Astrocyte (in vitro differentiated cells and primary cell): ENCODE results near the gene WEE2. TPM values are rescaled to one million over a fixed set of nuclear protein-coding genes. Genes with fewer than 3 reads are reported as not detected.

Source experiments
- DNase-seq: peaks from one replicate; pipeline ENCODE4 v3.0.0-alpha.2; 2010; ENCODE audit warnings: low read depth
- FAIRE-seq: peaks from 2 replicates; lab custom pipeline; 2011; peaks lifted over from hg19 to GRCh38; lab: Jason Lieb, UNC
- H2AFZ ChIP-seq: 2 replicates; pipeline ENCODE4 v1.6.0; 2012; ENCODE audit warnings: low read depth, low read length, inconsistent platforms
- H3K27ac ChIP-seq: 2 replicates; pipeline ENCODE4 v1.5.1; 2011; ENCODE audit warnings: low read depth, low read length, inconsistent platforms
- H3K27me3 ChIP-seq: 2 replicates; pipeline ENCODE4 v1.6.0; 2011; ENCODE audit warnings: low read length, inconsistent platforms; ENCODE audit not compliant: insufficient read depth
- H3K36me3 ChIP-seq: 2 replicates; pipeline ENCODE4 v1.5.1; 2011; ENCODE audit warnings: low read length, inconsistent platforms; ENCODE audit not compliant: insufficient read depth
- H3K4me1 ChIP-seq: 2 replicates; pipeline ENCODE4 v1.5.1; 2011; ENCODE audit warnings: low read length, inconsistent platforms; ENCODE audit not compliant: insufficient read depth
- H3K4me2 ChIP-seq: 2 replicates; pipeline ENCODE4 v1.6.0; 2012; ENCODE audit warnings: low read length, inconsistent platforms
- H3K4me3 ChIP-seq: 2 replicates; pipeline ENCODE4 v1.5.1; 2011; ENCODE audit warnings: low read depth, mild to moderate bottlenecking, low read length, inconsistent platforms; ENCODE audit not compliant: insufficient read depth
- H3K79me2 ChIP-seq: 2 replicates; pipeline ENCODE4 v1.6.0; 2012; ENCODE audit warnings: mild to moderate bottlenecking, low read length, inconsistent platforms; ENCODE audit not compliant: insufficient read depth
- H3K9ac ChIP-seq: 2 replicates; pipeline ENCODE4 v1.6.0; 2012; ENCODE audit warnings: mild to moderate bottlenecking, low read length, inconsistent platforms
- H3K9me3 ChIP-seq: 2 replicates; pipeline ENCODE4 v1.5.1; 2012; ENCODE audit warnings: low read depth, mild to moderate bottlenecking, low read length, inconsistent platforms; ENCODE audit not compliant: insufficient read depth
- H4K20me1 ChIP-seq: 2 replicates; pipeline ENCODE4 v1.6.0; 2012; ENCODE audit warnings: low read length, inconsistent platforms; ENCODE audit not compliant: insufficient read depth
- H3K27ac Mint-ChIP-seq: one replicate; pipeline ENCODE4 v1.8.0; 2021; ENCODE audit warnings: mild to moderate bottlenecking, mixed read lengths; ENCODE audit not compliant: unreplicated experiment
- H3K27me3 Mint-ChIP-seq: one replicate; pipeline ENCODE4 v1.8.0; 2021; ENCODE audit warnings: low read depth, mixed read lengths; ENCODE audit not compliant: unreplicated experiment
- H3K36me3 Mint-ChIP-seq: one replicate; pipeline ENCODE4 v1.8.0; 2021; ENCODE audit warnings: low read depth, mixed read lengths; ENCODE audit not compliant: unreplicated experiment
- H3K4me1 Mint-ChIP-seq: one replicate; pipeline ENCODE4 v1.8.0; 2021; ENCODE audit warnings: low read depth, mixed read lengths; ENCODE audit not compliant: unreplicated experiment
- H3K4me3 Mint-ChIP-seq: one replicate; pipeline ENCODE4 v1.8.0; 2021; ENCODE audit warnings: mild to moderate bottlenecking, moderate library complexity, mixed read lengths; ENCODE audit not compliant: unreplicated experiment
- H3K9me3 Mint-ChIP-seq: one replicate; pipeline ENCODE4 v1.8.0; 2021; ENCODE audit warnings: mild to moderate bottlenecking, mixed read lengths; ENCODE audit not compliant: unreplicated experiment
- EZH2 ChIP-seq: IDR thresholded peaks from 2 replicates; pipeline ENCODE4 v1.6.1; 2012; ENCODE audit warnings: mild to moderate bottlenecking, low read length, inconsistent platforms; ENCODE audit not compliant: insufficient read depth
- total RNA-seq: library from RNA; stranded (reverse); gene quantifications from 2 replicates; pipeline ENCODE4 v1.2.1, GENCODE V29; 2021
- TF ChIP-seq, protein P1 (sequence below): IDR thresholded peaks from 2 replicates; pipeline ENCODE4 v1.5.1; 2011; ENCODE audit warnings: low read depth, mild to moderate bottlenecking, inconsistent platforms, low read length, moderate library complexity; ENCODE audit not compliant: insufficient read depth

WEE2 gene
- total RNA-seq, 1 donor from 2014 or later = not detected

DNA sequence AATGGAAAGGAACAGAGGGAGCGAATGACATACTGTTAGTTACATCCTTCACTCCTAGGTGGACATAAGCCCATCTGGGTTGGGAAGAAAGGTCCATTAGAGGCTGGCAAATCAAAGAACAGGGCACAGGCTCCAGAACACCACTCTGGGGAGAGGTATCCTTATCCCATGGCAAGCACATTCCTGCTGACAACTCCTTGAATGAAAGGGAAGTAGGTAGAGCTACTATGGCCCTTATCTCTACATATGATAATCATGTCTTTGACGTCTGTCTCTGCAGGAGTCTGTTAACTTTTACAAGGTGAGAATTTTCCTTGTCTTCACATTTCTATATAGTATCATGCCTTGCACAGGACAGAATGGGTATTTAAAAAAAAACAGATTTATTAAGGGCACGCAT, 16.6 kb upstream of the WEE2 start:
- Histone ChIP-seq H3K27me3 (no peaks in the 10 kb centered on the region), H3K4me1 (no peaks in the 10 kb centered on the region), H2AFZ (no peak overlapping the region), H3K9me3 (no peaks in the 10 kb centered on the region), H3K79me2 (peaks cover 24% of the 10 kb centered on the region), H3K36me3 (no peaks in the 10 kb centered on the region), H3K4me3 (no peak overlapping the region), H3K27ac (no peak overlapping the region), H3K9ac (no peak overlapping the region), H4K20me1 (peaks cover 51% of the 10 kb centered on the region), H3K4me2 (no peak overlapping the region)
- no peaks in the 10 kb centered on the region for H3K9me3 Mint-ChIP-seq
- FAIRE-seq = no peak
- H3K27ac Mint-ChIP-seq = no peak overlapping the region
- TF ChIP-seq, protein P1, sequence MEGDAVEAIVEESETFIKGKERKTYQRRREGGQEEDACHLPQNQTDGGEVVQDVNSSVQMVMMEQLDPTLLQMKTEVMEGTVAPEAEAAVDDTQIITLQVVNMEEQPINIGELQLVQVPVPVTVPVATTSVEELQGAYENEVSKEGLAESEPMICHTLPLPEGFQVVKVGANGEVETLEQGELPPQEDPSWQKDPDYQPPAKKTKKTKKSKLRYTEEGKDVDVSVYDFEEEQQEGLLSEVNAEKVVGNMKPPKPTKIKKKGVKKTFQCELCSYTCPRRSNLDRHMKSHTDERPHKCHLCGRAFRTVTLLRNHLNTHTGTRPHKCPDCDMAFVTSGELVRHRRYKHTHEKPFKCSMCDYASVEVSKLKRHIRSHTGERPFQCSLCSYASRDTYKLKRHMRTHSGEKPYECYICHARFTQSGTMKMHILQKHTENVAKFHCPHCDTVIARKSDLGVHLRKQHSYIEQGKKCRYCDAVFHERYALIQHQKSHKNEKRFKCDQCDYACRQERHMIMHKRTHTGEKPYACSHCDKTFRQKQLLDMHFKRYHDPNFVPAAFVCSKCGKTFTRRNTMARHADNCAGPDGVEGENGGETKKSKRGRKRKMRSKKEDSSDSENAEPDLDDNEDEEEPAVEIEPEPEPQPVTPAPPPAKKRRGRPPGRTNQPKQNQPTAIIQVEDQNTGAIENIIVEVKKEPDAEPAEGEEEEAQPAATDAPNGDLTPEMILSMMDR = no peak
- no peak overlapping the region for H3K4me3 Mint-ChIP-seq
- DNase-seq = no peak
- no peaks in the 10 kb centered on the region for H3K36me3 Mint-ChIP-seq
- peaks cover 3% of the 10 kb centered on the region for H3K4me1 Mint-ChIP-seq
- no peaks in the 10 kb centered on the region for H3K27me3 Mint-ChIP-seq

DNA sequence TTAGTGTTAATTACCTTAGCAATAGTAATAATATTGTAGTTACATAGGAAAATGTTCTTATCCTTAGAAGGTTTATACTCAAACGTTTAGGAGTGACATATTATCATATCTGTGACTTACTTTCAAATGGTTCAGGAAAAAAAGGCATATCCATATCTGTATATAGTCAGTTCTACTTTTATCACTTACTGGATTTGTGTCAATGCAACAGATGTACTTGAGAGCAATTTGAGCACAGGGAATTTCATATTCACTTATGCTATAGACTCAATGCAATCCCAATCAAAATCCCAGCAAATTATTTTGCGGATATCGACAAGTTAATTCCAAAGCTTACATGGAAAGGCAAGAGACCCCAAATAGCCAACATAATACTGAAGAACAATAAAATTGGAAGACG, 16.2 kb upstream of the WEE2 start:
- Mint-ChIP-seq H3K36me3 (peaks cover under 1% of the 10 kb centered on the region), H3K27me3 (no peaks in the 10 kb centered on the region), H3K4me3 (no peak overlapping the region), H3K9me3 (no peaks in the 10 kb centered on the region), H3K27ac (no peak overlapping the region), H3K4me1 (peaks cover 7% of the 10 kb centered on the region)
- no peaks in the 10 kb centered on the region for H3K27me3 ChIP-seq
- peaks cover 51% of the 10 kb centered on the region for H4K20me1 ChIP-seq
- H3K9ac ChIP-seq = no peak overlapping the region
- H3K27ac ChIP-seq = no peak overlapping the region
- peaks cover 28% of the 10 kb centered on the region for H3K79me2 ChIP-seq
- no peak for TF ChIP-seq EZH2
- TF ChIP-seq, protein P1 = no peak
- no peaks in the 10 kb centered on the region for H3K9me3 ChIP-seq
- H3K4me3 ChIP-seq = no peak overlapping the region
- DNase-seq (no peak), FAIRE-seq (no peak)
- no peaks in the 10 kb centered on the region for H3K36me3 ChIP-seq
- H2AFZ ChIP-seq = no peak overlapping the region
- H3K4me1 ChIP-seq = peaks cover 3% of the 10 kb centered on the region
- H3K4me2 ChIP-seq = no peak overlapping the region

DNA sequence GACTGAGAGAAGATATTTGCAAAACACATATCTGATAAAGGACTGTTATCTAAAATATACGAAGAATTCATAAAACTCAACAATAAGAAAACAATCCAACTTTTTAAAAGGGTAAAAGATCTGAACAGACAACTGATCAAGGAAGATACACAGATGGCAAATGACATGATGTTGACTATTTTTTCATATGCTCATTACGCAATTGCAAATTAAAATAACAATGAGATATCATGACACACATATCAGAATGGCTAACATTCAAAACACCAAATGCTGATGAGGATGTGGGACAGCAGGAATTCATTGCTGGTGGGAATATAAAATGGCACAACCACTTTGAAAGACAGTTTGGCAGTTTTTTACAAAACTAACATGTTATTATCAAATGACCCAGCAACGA, 15.1 kb upstream of the WEE2 start:
- Histone ChIP-seq H2AFZ (no peak overlapping the region), H3K27ac (no peak overlapping the region), H3K4me2 (no peak overlapping the region), H3K9ac (no peak overlapping the region), H3K9me3 (no peaks in the 10 kb centered on the region), H3K27me3 (no peaks in the 10 kb centered on the region), H3K4me3 (no peak overlapping the region), H4K20me1 (peaks cover 54% of the 10 kb centered on the region), H3K79me2 (peaks cover 28% of the 10 kb centered on the region), H3K4me1 (peaks cover 13% of the 10 kb centered on the region), H3K36me3 (no peaks in the 10 kb centered on the region)
- TF ChIP-seq, protein P1 = no peak
- no peak for TF ChIP-seq EZH2
- no peaks in the 10 kb centered on the region for H3K9me3 Mint-ChIP-seq
- no peak for FAIRE-seq
- no peak for DNase-seq
- H3K36me3 Mint-ChIP-seq = peaks cover 2% of the 10 kb centered on the region
- H3K4me3 Mint-ChIP-seq = no peak overlapping the region
- no peaks in the 10 kb centered on the region for H3K27me3 Mint-ChIP-seq
- H3K27ac Mint-ChIP-seq = no peak overlapping the region
- H3K4me1 Mint-ChIP-seq = peaks cover 18% of the 10 kb centered on the region
